ENCODE results near the gene PPIE.

DNA sequence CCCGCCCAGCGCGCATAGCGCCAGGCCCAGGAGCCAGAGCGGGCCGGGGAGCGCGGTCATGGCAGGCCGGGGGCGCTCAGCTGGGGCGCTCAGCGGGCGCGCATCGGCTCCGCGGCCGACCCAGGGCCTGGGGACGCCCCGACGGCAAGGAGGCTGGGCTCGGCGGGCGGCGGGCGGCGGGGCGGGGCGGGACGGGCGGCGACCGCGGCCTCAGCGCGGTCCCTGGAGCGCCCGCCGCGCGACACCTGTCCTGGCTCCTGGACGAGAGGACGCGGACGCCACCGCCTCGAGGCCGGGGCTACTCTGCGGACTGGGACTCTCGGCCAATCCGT lies 49.7 kb downstream of the PPIE start:
- TF ChIP-seq RARB (CRISPR knock-in tag; IDR thresholded peaks at IDR 0.05) = no peak
- no peak for TF ChIP-seq ESRRG (CRISPR knock-in tag; IDR thresholded peaks at IDR 0.05)
- TF ChIP-seq ZNF70 (CRISPR knock-in tag; IDR thresholded peaks at IDR 0.05) = no peak
- TF ChIP-seq ZFP30 (CRISPR knock-in tag; IDR thresholded peaks at IDR 0.05) = no peak
- TF ChIP-seq ZNF565 (CRISPR knock-in tag; conservative IDR thresholded peaks at IDR 0.05; ENCODE audit: low read depth) = no peak
